ENCODE data around the gene OGFOD3.
"Not testable (repeated sequence)": the region's sequence is repeated elsewhere in the genome, so short reads cannot be mapped to it uniquely, and the experiment has no call there.

Gene OGFOD3

DNA sequence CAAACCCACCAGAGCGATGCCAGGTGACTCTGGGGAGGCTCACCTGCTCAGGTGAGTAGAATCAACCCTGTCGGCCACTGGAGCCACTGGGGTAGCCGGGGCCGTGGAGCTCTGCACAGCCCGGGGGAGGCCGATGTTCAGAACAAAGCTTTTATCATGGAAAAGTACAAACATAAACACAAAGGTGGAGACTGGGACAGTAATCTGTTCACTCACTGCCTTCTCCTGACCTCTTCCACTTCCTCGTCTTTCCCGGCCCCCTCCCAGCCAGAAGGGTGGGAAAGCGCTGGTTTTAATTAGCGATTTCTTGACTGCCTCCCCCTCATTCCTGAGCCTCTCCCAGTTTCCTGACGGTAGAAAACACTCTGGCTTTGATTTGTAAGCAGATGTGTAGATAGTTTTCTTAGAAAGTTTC is 69.1 kb downstream of the OGFOD3 start:
- Histone ChIP-seq H3K9me3 (ENCODE audit: insufficient read depth, low read length) (no peaks in the 10 kb centered on the region), H3K27me3 (ENCODE audit: low read depth, low read length) (peaks cover 8% of the 10 kb centered on the region), H3K36me3 (replicated peaks; ENCODE audit: low read depth, low read length) (no peaks in the 10 kb centered on the region), H3K4me1 (ENCODE audit: low read length) (peaks cover 34% of the 10 kb centered on the region), H3K9ac (ENCODE audit: low read length) (no peak overlapping the region), H3K4me3 (ENCODE audit: low read length) (no peak overlapping the region), H3K4me2 (ENCODE audit: low read length) (no peak overlapping the region), H4K20me1 (ENCODE audit: insufficient read depth, low read length) (no peaks in the 10 kb centered on the region), H3K79me2 (ENCODE audit: low read length) (no peaks in the 10 kb centered on the region), H3K27ac (ENCODE audit: low read length) (no peak overlapping the region), H2AFZ (ENCODE audit: low read depth, low read length) (no peak overlapping the region)
- TF ChIP-seq, protein P1, sequence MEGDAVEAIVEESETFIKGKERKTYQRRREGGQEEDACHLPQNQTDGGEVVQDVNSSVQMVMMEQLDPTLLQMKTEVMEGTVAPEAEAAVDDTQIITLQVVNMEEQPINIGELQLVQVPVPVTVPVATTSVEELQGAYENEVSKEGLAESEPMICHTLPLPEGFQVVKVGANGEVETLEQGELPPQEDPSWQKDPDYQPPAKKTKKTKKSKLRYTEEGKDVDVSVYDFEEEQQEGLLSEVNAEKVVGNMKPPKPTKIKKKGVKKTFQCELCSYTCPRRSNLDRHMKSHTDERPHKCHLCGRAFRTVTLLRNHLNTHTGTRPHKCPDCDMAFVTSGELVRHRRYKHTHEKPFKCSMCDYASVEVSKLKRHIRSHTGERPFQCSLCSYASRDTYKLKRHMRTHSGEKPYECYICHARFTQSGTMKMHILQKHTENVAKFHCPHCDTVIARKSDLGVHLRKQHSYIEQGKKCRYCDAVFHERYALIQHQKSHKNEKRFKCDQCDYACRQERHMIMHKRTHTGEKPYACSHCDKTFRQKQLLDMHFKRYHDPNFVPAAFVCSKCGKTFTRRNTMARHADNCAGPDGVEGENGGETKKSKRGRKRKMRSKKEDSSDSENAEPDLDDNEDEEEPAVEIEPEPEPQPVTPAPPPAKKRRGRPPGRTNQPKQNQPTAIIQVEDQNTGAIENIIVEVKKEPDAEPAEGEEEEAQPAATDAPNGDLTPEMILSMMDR (IDR thresholded peaks at IDR 0.05; ENCODE audit: low read depth, low read length), result no peak
- TF ChIP-seq EZH2phosphoT487 (IDR thresholded peaks at IDR 0.05; ENCODE audit: low read depth), result no peak

DNA sequence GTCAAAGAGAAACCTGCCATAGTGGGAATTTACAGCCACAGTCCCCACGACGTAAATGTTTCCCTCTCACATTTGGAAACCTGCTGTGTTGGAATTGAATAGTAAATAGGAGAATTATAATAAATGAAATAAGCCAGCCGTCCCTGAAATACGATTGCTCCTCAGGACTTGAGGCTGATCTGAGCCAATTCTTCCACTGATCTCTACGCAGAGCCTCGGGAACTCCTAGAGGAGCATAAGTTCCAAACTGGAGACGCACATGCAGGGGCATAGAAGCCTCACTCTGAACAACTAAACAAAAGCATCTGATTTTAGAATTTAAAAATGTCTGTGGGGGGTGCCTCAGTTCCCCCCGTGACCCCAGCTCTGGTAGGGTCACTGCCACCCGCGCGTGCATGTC is 69.5 kb downstream of the OGFOD3 start:
- no peak overlapping the region for H3K4me2 ChIP-seq (ENCODE audit: low read length)
- no peak overlapping the region for H3K4me3 ChIP-seq (ENCODE audit: low read length)
- no peaks in the 10 kb centered on the region for H3K36me3 ChIP-seq (replicated peaks; ENCODE audit: low read depth, low read length)
- H3K9ac ChIP-seq (ENCODE audit: low read length), result no peak overlapping the region
- H3K27ac ChIP-seq (ENCODE audit: low read length), result no peak overlapping the region
- TF ChIP-seq, protein P1 (IDR thresholded peaks at IDR 0.05; ENCODE audit: low read depth, low read length), result no peak
- TF ChIP-seq EZH2phosphoT487 (IDR thresholded peaks at IDR 0.05; ENCODE audit: low read depth), result no peak
- H3K4me1 ChIP-seq (ENCODE audit: low read length), result peaks cover 34% of the 10 kb centered on the region
- H4K20me1 ChIP-seq (ENCODE audit: insufficient read depth, low read length), result no peaks in the 10 kb centered on the region
- H3K79me2 ChIP-seq (ENCODE audit: low read length), result no peaks in the 10 kb centered on the region
- H3K9me3 ChIP-seq (ENCODE audit: insufficient read depth, low read length), result no peaks in the 10 kb centered on the region
- no peak overlapping the region for H2AFZ ChIP-seq (ENCODE audit: low read depth, low read length)
- H3K27me3 ChIP-seq (ENCODE audit: low read depth, low read length), result peaks cover 8% of the 10 kb centered on the region

DNA sequence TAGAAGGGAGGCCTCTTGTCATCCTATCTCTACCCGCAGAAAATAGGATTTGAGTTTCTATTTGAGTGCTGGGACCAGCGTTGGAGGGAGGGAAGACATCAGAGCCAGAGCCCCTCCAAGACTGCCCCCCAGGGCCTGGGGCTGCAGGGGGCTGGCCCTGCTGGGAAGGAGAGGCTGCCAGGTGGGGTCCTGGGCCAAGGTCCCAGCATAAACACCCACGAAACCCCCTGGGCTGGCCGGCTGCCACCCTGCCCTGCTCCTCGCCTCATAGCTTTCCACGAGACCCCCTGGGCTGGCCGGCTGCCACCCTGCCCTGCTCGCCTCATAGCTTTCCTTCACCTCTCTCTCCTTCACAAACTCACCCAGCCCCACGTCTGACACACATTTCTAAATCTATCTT is 70.0 kb downstream of the OGFOD3 start:
- H3K79me2 ChIP-seq (ENCODE audit: low read length), result no peaks in the 10 kb centered on the region
- no peak overlapping the region for H2AFZ ChIP-seq (ENCODE audit: low read depth, low read length)
- no peaks in the 10 kb centered on the region for H4K20me1 ChIP-seq (ENCODE audit: insufficient read depth, low read length)
- no peak overlapping the region for H3K4me3 ChIP-seq (ENCODE audit: low read length)
- H3K4me1 ChIP-seq (ENCODE audit: low read length), result peaks cover 30% of the 10 kb centered on the region
- TF ChIP-seq, protein P1 (IDR thresholded peaks at IDR 0.05; ENCODE audit: low read depth, low read length), result no peak
- no peak for TF ChIP-seq EZH2phosphoT487 (IDR thresholded peaks at IDR 0.05; ENCODE audit: low read depth)
- no peaks in the 10 kb centered on the region for H3K9me3 ChIP-seq (ENCODE audit: insufficient read depth, low read length)
- no peak overlapping the region for H3K9ac ChIP-seq (ENCODE audit: low read length)
- no peaks in the 10 kb centered on the region for H3K36me3 ChIP-seq (replicated peaks; ENCODE audit: low read depth, low read length)
- no peak overlapping the region for H3K27ac ChIP-seq (ENCODE audit: low read length)
- H3K4me2 ChIP-seq (ENCODE audit: low read length), result no peak overlapping the region
- peaks cover 8% of the 10 kb centered on the region for H3K27me3 ChIP-seq (ENCODE audit: low read depth, low read length)

DNA sequence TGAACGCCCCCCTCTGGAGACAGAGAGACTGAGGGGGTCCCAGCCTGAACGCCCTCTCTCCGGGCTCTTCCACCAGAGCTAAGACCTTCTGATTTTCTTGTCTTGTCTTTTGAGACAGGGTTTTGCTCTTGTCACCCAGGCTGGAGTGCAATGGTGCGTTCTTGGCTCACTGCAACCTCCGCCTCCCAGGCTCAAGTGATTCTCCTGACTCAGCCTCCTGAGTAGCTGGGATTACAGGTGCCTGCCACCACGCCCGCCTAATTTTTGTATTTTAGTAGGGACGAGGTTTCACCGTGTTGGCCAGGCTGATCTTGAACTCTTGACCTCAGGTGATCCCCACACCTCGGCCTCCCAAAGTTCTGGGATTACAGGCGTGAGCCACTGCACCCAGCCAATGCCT is 70.4 kb downstream of the OGFOD3 start:
- not testable (repeated sequence) for H4K20me1 ChIP-seq (ENCODE audit: insufficient read depth, low read length)

More for the DNA sequence above, 70.4 kb downstream of the OGFOD3 start:
- not testable (repeated sequence) for H3K4me2 ChIP-seq (ENCODE audit: low read length); H2AFZ ChIP-seq (ENCODE audit: low read depth, low read length); H3K27ac ChIP-seq (ENCODE audit: low read length); H3K9me3 ChIP-seq (ENCODE audit: insufficient read depth, low read length); H3K27me3 ChIP-seq (ENCODE audit: low read depth, low read length); H3K79me2 ChIP-seq (ENCODE audit: low read length); H3K36me3 ChIP-seq (replicated peaks; ENCODE audit: low read depth, low read length); H3K9ac ChIP-seq (ENCODE audit: low read length); H3K4me3 ChIP-seq (ENCODE audit: low read length)
- H3K4me1 ChIP-seq (ENCODE audit: low read length), result peaks cover 26% of the 10 kb centered on the region
